H9 (cell line): ENCODE results near the gene C5orf58. TPM values are rescaled to one million over a fixed set of nuclear protein-coding genes. Genes with fewer than 3 reads are reported as not detected.

Experiments
- DNase-seq: peaks from one replicate; pipeline ENCODE4 v3.0.0-alpha.2; 2017
- H2AFZ ChIP-seq: one replicate; pipeline ENCODE4 v1.6.1; 2013; ENCODE audit warnings: mild to moderate bottlenecking, low read length, control low read depth, moderate library complexity
- H2AK5ac ChIP-seq: 2 replicates; pipeline ENCODE4 v1.6.1; 2013; ENCODE audit warnings: low read length, control low read depth, mixed read lengths; ENCODE audit not compliant: insufficient read length
- H2BK120ac ChIP-seq: one replicate; pipeline ENCODE4 v1.6.1; 2013; ENCODE audit warnings: low read depth, mild to moderate bottlenecking, low read length, control low read depth, inconsistent platforms; ENCODE audit not compliant: poor library complexity, severe bottlenecking
- H2BK12ac ChIP-seq: 2 replicates; pipeline ENCODE4 v1.6.1; 2013; ENCODE audit warnings: low read length, control low read depth, mixed read lengths, low read depth; ENCODE audit not compliant: insufficient read length
- H2BK15ac ChIP-seq: 2 replicates; pipeline ENCODE4 v1.6.1; 2013; ENCODE audit warnings: low read depth, low read length, control low read depth
- H2BK20ac ChIP-seq: one replicate; pipeline ENCODE4 v1.6.1; 2013; ENCODE audit warnings: low read depth, mild to moderate bottlenecking, low read length, control low read depth, inconsistent platforms; ENCODE audit not compliant: poor library complexity, severe bottlenecking
- H2BK5ac ChIP-seq: 2 replicates; pipeline ENCODE4 v1.6.1; 2013; ENCODE audit warnings: low read length, control low read depth, mixed read lengths; ENCODE audit not compliant: insufficient read length
- H3K14ac ChIP-seq: 2 replicates; pipeline ENCODE4 v1.6.1; 2013; ENCODE audit warnings: low read length, control low read depth; ENCODE audit not compliant: insufficient read depth
- H3K18ac ChIP-seq: 2 replicates; pipeline ENCODE4 v1.6.1; 2013; ENCODE audit warnings: low read depth, mild to moderate bottlenecking, mixed read lengths, low read length, control low read depth; ENCODE audit not compliant: insufficient read length
- H3K23ac ChIP-seq: 2 replicates; pipeline ENCODE4 v1.6.1; 2013; ENCODE audit warnings: low read length, control low read depth, mixed read lengths, low read depth; ENCODE audit not compliant: insufficient read length
- H3K23me2 ChIP-seq: 2 replicates; pipeline ENCODE4 v1.6.1; 2013; ENCODE audit warnings: low read depth, mild to moderate bottlenecking, mixed read lengths, low read length, control low read depth; ENCODE audit not compliant: insufficient read length, poor library complexity, severe bottlenecking
- H3K27ac ChIP-seq: 2 replicates; pipeline ENCODE4 v1.5.1; 2013; ENCODE audit warnings: low read length, control low read depth, mixed read lengths, low read depth; ENCODE audit not compliant: insufficient read length
- H3K27me3 ChIP-seq: 2 replicates; pipeline ENCODE4 v1.6.1; 2013; ENCODE audit warnings: low read length, control low read depth, inconsistent platforms; ENCODE audit not compliant: insufficient read depth
- H3K4ac ChIP-seq: 2 replicates; pipeline ENCODE4 v1.6.1; 2013; ENCODE audit warnings: low read depth, mild to moderate bottlenecking, control low read depth, inconsistent platforms, low read length, moderate library complexity
- H3K4me1 ChIP-seq: 2 replicates; pipeline ENCODE4 v1.6.1; 2013; ENCODE audit warnings: low read length, control low read depth, inconsistent platforms; ENCODE audit not compliant: insufficient read depth
- H3K4me2 ChIP-seq: 2 replicates; pipeline ENCODE4 v1.6.1; 2013; ENCODE audit warnings: low read length, control low read depth, mixed read lengths; ENCODE audit not compliant: insufficient read length, insufficient read depth
- H3K56ac ChIP-seq: 2 replicates; pipeline ENCODE4 v1.6.1; 2013; ENCODE audit warnings: low read depth, mild to moderate bottlenecking, mixed read lengths, low read length, control low read depth; ENCODE audit not compliant: insufficient read length
- H3K79me1 ChIP-seq: 2 replicates; pipeline ENCODE4 v1.6.1; 2013; ENCODE audit warnings: low read depth, mild to moderate bottlenecking, moderate library complexity, low read length, control low read depth, inconsistent platforms; ENCODE audit not compliant: insufficient read depth, poor library complexity, severe bottlenecking
- H3K79me2 ChIP-seq: 2 replicates; pipeline ENCODE4 v1.6.1; 2013; ENCODE audit warnings: low read length, control low read depth, inconsistent platforms; ENCODE audit not compliant: insufficient read depth
- H3K9ac ChIP-seq: 2 replicates; pipeline ENCODE4 v1.6.1; 2013; ENCODE audit warnings: low read length, control low read depth, mixed read lengths; ENCODE audit not compliant: insufficient read length; ENCODE audit errors: extremely low read depth
- H3K9me3 ChIP-seq: one replicate; pipeline ENCODE4 v1.6.1; 2013; ENCODE audit warnings: low read depth, low read length, inconsistent platforms; ENCODE audit not compliant: control insufficient read depth
- H3T11ph ChIP-seq: one replicate; pipeline ENCODE4 v1.6.1; 2013; ENCODE audit warnings: mild to moderate bottlenecking, low read length, control low read depth, inconsistent platforms
- H4K20me1 ChIP-seq: one replicate; pipeline ENCODE4 v1.6.1; 2013; ENCODE audit not compliant: control insufficient read depth, insufficient read length, insufficient read depth
- H4K5ac ChIP-seq: 2 replicates; pipeline ENCODE4 v1.6.1; 2013; ENCODE audit warnings: low read depth, mild to moderate bottlenecking, mixed read lengths, low read length, control low read depth; ENCODE audit not compliant: insufficient read length
- H4K8ac ChIP-seq: replicated peaks from 2 replicates; pipeline ENCODE4 v1.6.1; 2013; ENCODE audit warnings: low read length, control low read depth, mixed read lengths, low read depth; ENCODE audit not compliant: insufficient read length
- H4K91ac ChIP-seq: 2 replicates; pipeline ENCODE4 v1.6.1; 2013; ENCODE audit warnings: low read depth, mild to moderate bottlenecking, moderate library complexity, mixed read lengths, low read length, control low read depth; ENCODE audit not compliant: insufficient read length
- H3K27ac Mint-ChIP-seq, 3 experiments: 2 replicates in 2 of 3; 3 replicates in 1 of 3; pipeline ENCODE4 v1.8.0; 2020 to 2021; ENCODE audit warnings: mixed read lengths in 3 of 3, mild to moderate bottlenecking in 1 of 3, moderate library complexity in 1 of 3
- H3K27me3 Mint-ChIP-seq: 2 replicates; pipeline ENCODE4 v1.8.0; 2021; ENCODE audit warnings: low read depth, mild to moderate bottlenecking, moderate library complexity, mixed read lengths
- H3K36me3 Mint-ChIP-seq, 3 experiments: 2 replicates in 2 of 3; 3 replicates in 1 of 3; pipeline ENCODE4 v1.8.0; 2020 to 2021; ENCODE audit warnings: low read depth in 3 of 3, mixed read lengths in 3 of 3; ENCODE audit not compliant: insufficient read depth in 1 of 3
- H3K4me1 Mint-ChIP-seq, 2 experiments: 2 replicates each; pipeline ENCODE4 v1.8.0; 2020; ENCODE audit warnings: mixed read lengths in 2 of 2
- H3K4me3 Mint-ChIP-seq, 2 experiments: 2 replicates in 1 of 2; 3 replicates in 1 of 2; pipeline ENCODE4 v1.8.0; 2020 to 2021; ENCODE audit warnings: mild to moderate bottlenecking in 2 of 2, mixed read lengths in 2 of 2, moderate library complexity in 1 of 2
- H3K9me3 Mint-ChIP-seq, 2 experiments: 2 replicates in 1 of 2; 3 replicates in 1 of 2; pipeline ENCODE4 v1.8.0; 2020; ENCODE audit warnings: mild to moderate bottlenecking in 2 of 2, mixed read lengths in 2 of 2, moderate library complexity in 1 of 2
- WGBS: extraction: QIAGEN DNeasy Blood & Tissue Kit; methylation state at CpG from one replicate; pipeline ENCODE4 v1.1.7; 2013; ENCODE audit warnings: missing lambda C conversion rate, low lambda C conversion rate, mixed read lengths; ENCODE audit not compliant: insufficient read length; ENCODE audit errors: extremely low coverage; 5-methylcytosine and 5-hydroxymethylcytosine counted together
- total RNA-seq: library from RNA; stranded (reverse); gene quantifications from 2 replicates; pipeline ENCODE4 v1.2.1, GENCODE V29; 2021
- TF ChIP-seq, protein P1 (sequence below): fragments of 200-600 bp; sonication (generic); conservative IDR thresholded peaks from 3 replicates; pipeline ENCODE4 v1.8.0; 2021; ENCODE audit warnings: antibody characterized with exemption, mild to moderate bottlenecking

C5orf58 gene
- total RNA-seq, 1 experiment from 2014 or later = 0.90 TPM

DNA sequence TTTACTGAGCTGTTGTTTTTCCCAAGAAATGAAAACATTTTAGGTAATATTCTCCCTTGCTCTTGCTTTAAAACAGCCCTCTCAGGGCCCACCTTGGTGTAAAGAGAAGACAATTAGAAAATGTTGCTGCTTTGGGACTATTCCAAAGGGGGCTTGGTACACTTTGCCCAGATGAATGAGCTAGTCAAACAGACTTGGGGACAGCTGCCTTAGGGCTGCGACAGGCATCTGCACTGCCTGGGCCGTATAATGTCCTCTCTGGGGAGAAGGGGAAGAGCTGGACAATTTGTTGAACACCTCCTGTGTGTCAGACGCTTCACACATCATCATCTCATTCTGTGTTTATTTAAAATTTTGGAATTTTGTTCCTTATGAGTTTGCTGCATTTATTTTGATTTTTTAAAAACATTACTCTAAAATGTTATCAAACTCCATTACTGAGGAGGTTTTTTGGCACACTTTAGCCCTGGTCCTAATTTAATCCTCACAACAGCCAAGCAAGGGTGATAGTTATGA, 28.8 kb downstream of the C5orf58 start:
- no peaks in the 10 kb centered on the region for H3K27me3 ChIP-seq
- H3K4me3 Mint-ChIP-seq = no peak overlapping the region
- no peaks in the 10 kb centered on the region for H4K20me1 ChIP-seq
- no peak overlapping the region for H3K27ac ChIP-seq
- TF ChIP-seq, protein P1, sequence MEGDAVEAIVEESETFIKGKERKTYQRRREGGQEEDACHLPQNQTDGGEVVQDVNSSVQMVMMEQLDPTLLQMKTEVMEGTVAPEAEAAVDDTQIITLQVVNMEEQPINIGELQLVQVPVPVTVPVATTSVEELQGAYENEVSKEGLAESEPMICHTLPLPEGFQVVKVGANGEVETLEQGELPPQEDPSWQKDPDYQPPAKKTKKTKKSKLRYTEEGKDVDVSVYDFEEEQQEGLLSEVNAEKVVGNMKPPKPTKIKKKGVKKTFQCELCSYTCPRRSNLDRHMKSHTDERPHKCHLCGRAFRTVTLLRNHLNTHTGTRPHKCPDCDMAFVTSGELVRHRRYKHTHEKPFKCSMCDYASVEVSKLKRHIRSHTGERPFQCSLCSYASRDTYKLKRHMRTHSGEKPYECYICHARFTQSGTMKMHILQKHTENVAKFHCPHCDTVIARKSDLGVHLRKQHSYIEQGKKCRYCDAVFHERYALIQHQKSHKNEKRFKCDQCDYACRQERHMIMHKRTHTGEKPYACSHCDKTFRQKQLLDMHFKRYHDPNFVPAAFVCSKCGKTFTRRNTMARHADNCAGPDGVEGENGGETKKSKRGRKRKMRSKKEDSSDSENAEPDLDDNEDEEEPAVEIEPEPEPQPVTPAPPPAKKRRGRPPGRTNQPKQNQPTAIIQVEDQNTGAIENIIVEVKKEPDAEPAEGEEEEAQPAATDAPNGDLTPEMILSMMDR = no peak
- H3K27me3 Mint-ChIP-seq = no peaks in the 10 kb centered on the region; the same call in 1 of the 2 replicates
- H3K4me1 ChIP-seq = peaks cover 3% of the 10 kb centered on the region; the same call in 1 of the 2 replicates
- no CpG with 5 or more reads among the region's 3 CpGs for WGBS
- no peak overlapping the region for H2AFZ ChIP-seq
- H3K27ac Mint-ChIP-seq = no peak overlapping the region
- H4K91ac ChIP-seq = no peak overlapping the region
- H3K18ac ChIP-seq = no peak overlapping the region
- no peak overlapping the region for H2AK5ac ChIP-seq
- no peaks in the 10 kb centered on the region for H3K36me3 Mint-ChIP-seq
- no peak overlapping the region for H2BK15ac ChIP-seq
- H3K56ac ChIP-seq = no peak overlapping the region
- no peak overlapping the region for H3K14ac ChIP-seq
- no peak overlapping the region for H2BK5ac ChIP-seq
- H3K9me3 ChIP-seq = no peaks in the 10 kb centered on the region
- no peak overlapping the region for H2BK120ac ChIP-seq
- H3K23me2 ChIP-seq = no peaks in the 10 kb centered on the region
- no peak overlapping the region for H3K4ac ChIP-seq
- H4K5ac ChIP-seq = no peak overlapping the region
- H2BK20ac ChIP-seq = no peak overlapping the region
- H4K8ac ChIP-seq = no peak overlapping the region
- H3K4me1 Mint-ChIP-seq = peaks cover 44 to 51% of the 10 kb centered on the region in 2 experiments
- H2BK12ac ChIP-seq = no peak overlapping the region
- H3T11ph ChIP-seq = no peak overlapping the region
- no peak for DNase-seq
- no peak overlapping the region for H3K9ac ChIP-seq
- H3K79me2 ChIP-seq = no peaks in the 10 kb centered on the region
- H3K9me3 Mint-ChIP-seq = no peaks in the 10 kb centered on the region
- no peaks in the 10 kb centered on the region for H3K79me1 ChIP-seq
- no peak overlapping the region for H3K23ac ChIP-seq
- H3K4me2 ChIP-seq = no peak overlapping the region
